Measurements from ENCODE around the gene C20orf173. TPM values are rescaled to one million over a fixed set of nuclear protein-coding genes. Genes with fewer than 3 reads are reported as not detected.
"Not testable (repeated sequence)": the region's sequence is repeated elsewhere in the genome, so short reads cannot be mapped to it uniquely, and the experiment has no call there.

The C20orf173 gene
- polyA plus RNA-seq, 1 of the 3 experiments (the other 2 are of a cell fraction) = not detected

DNA sequence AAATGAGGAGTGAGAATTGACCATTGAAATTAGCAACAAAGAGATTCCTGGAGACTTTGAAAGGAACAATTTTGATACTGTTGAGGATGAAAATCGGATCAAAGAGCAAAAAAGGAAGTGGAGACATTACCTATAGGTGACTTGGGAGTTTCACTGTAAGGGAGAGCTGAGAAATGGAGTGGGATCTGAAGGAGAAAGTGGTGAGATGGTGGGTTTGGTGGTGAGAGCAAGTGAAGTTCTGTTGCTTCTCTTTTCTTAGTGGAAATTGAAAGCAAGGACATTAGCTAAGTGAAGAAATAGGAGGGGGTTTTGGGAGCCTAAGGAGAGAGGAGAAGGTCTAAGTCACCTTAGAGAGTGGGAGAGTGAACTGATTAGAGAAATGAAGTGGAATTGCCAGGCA, 16.7 kb upstream of the C20orf173 start:
- CTCF ChIA-PET = no interaction called here
- no peak for DNase-seq
- TF ChIP-seq SMC3 (IDR thresholded peaks at IDR 0.05; ENCODE audit: low read depth, low read length) (no peak), RAD21 (IDR thresholded peaks at IDR 0.05; ENCODE audit: low read length) (no peak), POLR2AphosphoS5 (IDR thresholded peaks at IDR 0.05; ENCODE audit: low read depth, low read length) (no peak), GABPA (IDR thresholded peaks at IDR 0.05; ENCODE audit: low read depth) (no peak), RXRA (IDR thresholded peaks at IDR 0.05; ENCODE audit: borderline replicate concordance, low read depth) (no peak), CHD2 (IDR thresholded peaks at IDR 0.05; ENCODE audit: low read length, partially characterized antibody) (no peak), FOXM1 (IDR thresholded peaks at IDR 0.05; ENCODE audit: low read depth) (no peak), ELF1 (IDR thresholded peaks at IDR 0.05) (no peak), JUND (IDR thresholded peaks at IDR 0.05) (no peak), TAF1 (IDR thresholded peaks at IDR 0.05; ENCODE audit: borderline replicate concordance, low read depth, low read length) (no peak), NRF1 (IDR thresholded peaks at IDR 0.05; ENCODE audit: low read depth, low read length) (no peak), FOSL2 (IDR thresholded peaks at IDR 0.05; ENCODE audit: borderline replicate concordance, low read depth) (no peak), NFIC (IDR thresholded peaks at IDR 0.05; ENCODE audit: borderline replicate concordance) (no peak)
- TF ChIP-seq, protein P1, sequence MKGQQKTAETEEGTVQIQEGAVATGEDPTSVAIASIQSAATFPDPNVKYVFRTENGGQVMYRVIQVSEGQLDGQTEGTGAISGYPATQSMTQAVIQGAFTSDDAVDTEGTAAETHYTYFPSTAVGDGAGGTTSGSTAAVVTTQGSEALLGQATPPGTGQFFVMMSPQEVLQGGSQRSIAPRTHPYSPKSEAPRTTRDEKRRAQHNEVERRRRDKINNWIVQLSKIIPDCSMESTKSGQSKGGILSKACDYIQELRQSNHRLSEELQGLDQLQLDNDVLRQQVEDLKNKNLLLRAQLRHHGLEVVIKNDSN (IDR thresholded peaks at IDR 0.05; ENCODE audit: borderline replicate concordance, low read depth) = no peak
- no peaks in the 10 kb centered on the region for H4K20me1 ChIP-seq (ENCODE audit: insufficient read depth)
- H3K9me2 ChIP-seq = no peaks in the 10 kb centered on the region
- H3F3A ChIP-seq (replicated peaks; ENCODE audit: insufficient read depth) = peaks cover 3% of the 10 kb centered on the region
- H3K4me2 ChIP-seq = no peak overlapping the region
- no peak overlapping the region for H2AFZ ChIP-seq (ENCODE audit: low read depth)
- peaks cover 0 to 13% of the 10 kb centered on the region in 2 experiments; a peak in 2 of 4 replicates for H3K4me1 ChIP-seq (ENCODE audit: control insufficient read depth in 1 of 2, insufficient read depth in 2 of 2, low read depth in 1 of 2, low read length in 1 of 2)
- WGBS (ENCODE audit: low lambda C conversion rate) = 90% methylated on average over 1 of the region's 1 CpG
- peaks cover 20% of the 10 kb centered on the region for H3K79me2 ChIP-seq (ENCODE audit: insufficient read depth)
- no peak overlapping the region for H3K27ac ChIP-seq (ENCODE audit: low read depth in 2 of 2, low read length in 1 of 2)
- no peak overlapping the region for H3K4me3 ChIP-seq (ENCODE audit: low read depth in 2 of 2, low read length in 1 of 2)
- no peaks in the 10 kb centered on the region for H3K27me3 ChIP-seq (ENCODE audit: insufficient read depth)
- H3K9ac ChIP-seq = no peak overlapping the region
- no peaks in the 10 kb centered on the region for H3K9me3 ChIP-seq
- POLR2A ChIA-PET = no interaction called here
- peaks cover 42 to 48% of the 10 kb centered on the region in 2 experiments for H3K36me3 ChIP-seq (replicated peaks in 1 of 2; ENCODE audit: control insufficient read depth in 1 of 2, insufficient read depth in 2 of 2, low read length in 1 of 2)

DNA sequence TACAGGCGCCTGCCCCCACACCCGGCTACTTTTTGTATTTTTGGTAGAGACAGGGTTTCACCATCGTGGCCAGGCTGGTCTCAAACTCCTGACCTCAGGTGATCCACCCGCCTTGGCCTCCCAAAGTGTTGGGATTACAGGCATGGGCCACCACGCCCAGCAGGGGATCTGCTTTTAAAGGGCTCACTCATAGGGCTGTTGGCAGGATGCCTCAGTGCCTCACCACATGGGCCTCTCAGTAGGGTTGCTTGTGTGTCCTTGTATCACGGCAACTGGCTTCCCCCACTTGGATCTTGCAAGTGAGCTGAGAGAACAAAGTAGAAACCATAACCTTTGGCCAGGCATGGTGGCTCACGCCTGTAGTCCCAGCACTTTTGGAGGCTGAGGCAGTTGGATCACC, 15.5 kb upstream of the C20orf173 start:
- H3F3A ChIP-seq (replicated peaks; ENCODE audit: insufficient read depth); DNase-seq; H3K9me3 ChIP-seq; H3K27ac ChIP-seq (ENCODE audit: low read depth in 2 of 2, low read length in 1 of 2); H3K4me3 ChIP-seq (ENCODE audit: low read depth in 2 of 2, low read length in 1 of 2); H4K20me1 ChIP-seq (ENCODE audit: insufficient read depth); H2AFZ ChIP-seq (ENCODE audit: low read depth); H3K4me2 ChIP-seq; H3K9ac ChIP-seq; POLR2A ChIA-PET; H3K27me3 ChIP-seq (ENCODE audit: insufficient read depth); H3K9me2 ChIP-seq: not testable (repeated sequence)
- Histone ChIP-seq H3K36me3 (replicated peaks in 1 of 2; ENCODE audit: control insufficient read depth in 1 of 2, insufficient read depth in 2 of 2, low read length in 1 of 2) (peaks cover 42 to 44% of the 10 kb centered on the region in 2 experiments), H3K79me2 (ENCODE audit: insufficient read depth) (peaks cover 20% of the 10 kb centered on the region), H3K4me1 (ENCODE audit: control insufficient read depth in 1 of 2, insufficient read depth in 2 of 2, low read depth in 1 of 2, low read length in 1 of 2) (peaks cover 0 to 14% of the 10 kb centered on the region in 2 experiments; a peak in 2 of 4 replicates)
- CTCF ChIA-PET = interaction anchor here (1.6 kb wide), 1 partner anchor 17 kb away, joined by 5 read pairs; no protein-coding TSS in a partner anchor
- 98% methylated on average over 7 of the region's 7 CpGs for WGBS (ENCODE audit: low lambda C conversion rate)

DNA sequence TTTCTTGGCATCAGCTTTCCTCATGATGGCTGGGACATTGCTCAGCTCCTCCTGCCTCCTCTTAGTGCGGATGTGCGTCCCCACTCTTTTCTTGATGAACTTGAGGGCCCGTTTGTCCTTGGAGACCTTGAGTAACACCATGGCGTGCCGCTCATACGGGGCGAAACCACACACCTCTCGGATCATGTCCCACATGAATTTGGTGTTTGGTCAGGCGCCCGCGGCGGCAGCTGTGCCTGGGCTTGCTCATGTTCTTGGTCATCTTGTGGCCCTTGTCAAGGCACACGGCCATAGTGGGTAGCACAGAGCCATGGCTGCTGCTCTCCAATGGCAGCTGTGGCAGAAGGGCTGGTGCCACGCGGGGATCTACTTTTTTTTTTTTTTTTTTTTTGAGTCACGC, 15.0 kb upstream of the C20orf173 start:
- peaks cover 20% of the 10 kb centered on the region for H3K79me2 ChIP-seq (ENCODE audit: insufficient read depth)
- CTCF ChIA-PET = interaction anchor here (0.7 to 1.6 kb wide), 3 partner anchors 17 to 75 kb away, joined by 3 to 5 read pairs (median 4); no protein-coding TSS in a partner anchor
- TF ChIP-seq MEF2A (IDR thresholded peaks at IDR 0.05; ENCODE audit: borderline replicate concordance, low read depth) (no peak), RXRA (IDR thresholded peaks at IDR 0.05; ENCODE audit: borderline replicate concordance, low read depth) (no peak), ELF1 (IDR thresholded peaks at IDR 0.05) (no peak), SIN3A (IDR thresholded peaks at IDR 0.05; ENCODE audit: borderline replicate concordance, low read depth, low read length) (no peak)
- TF ChIP-seq, protein P2, sequence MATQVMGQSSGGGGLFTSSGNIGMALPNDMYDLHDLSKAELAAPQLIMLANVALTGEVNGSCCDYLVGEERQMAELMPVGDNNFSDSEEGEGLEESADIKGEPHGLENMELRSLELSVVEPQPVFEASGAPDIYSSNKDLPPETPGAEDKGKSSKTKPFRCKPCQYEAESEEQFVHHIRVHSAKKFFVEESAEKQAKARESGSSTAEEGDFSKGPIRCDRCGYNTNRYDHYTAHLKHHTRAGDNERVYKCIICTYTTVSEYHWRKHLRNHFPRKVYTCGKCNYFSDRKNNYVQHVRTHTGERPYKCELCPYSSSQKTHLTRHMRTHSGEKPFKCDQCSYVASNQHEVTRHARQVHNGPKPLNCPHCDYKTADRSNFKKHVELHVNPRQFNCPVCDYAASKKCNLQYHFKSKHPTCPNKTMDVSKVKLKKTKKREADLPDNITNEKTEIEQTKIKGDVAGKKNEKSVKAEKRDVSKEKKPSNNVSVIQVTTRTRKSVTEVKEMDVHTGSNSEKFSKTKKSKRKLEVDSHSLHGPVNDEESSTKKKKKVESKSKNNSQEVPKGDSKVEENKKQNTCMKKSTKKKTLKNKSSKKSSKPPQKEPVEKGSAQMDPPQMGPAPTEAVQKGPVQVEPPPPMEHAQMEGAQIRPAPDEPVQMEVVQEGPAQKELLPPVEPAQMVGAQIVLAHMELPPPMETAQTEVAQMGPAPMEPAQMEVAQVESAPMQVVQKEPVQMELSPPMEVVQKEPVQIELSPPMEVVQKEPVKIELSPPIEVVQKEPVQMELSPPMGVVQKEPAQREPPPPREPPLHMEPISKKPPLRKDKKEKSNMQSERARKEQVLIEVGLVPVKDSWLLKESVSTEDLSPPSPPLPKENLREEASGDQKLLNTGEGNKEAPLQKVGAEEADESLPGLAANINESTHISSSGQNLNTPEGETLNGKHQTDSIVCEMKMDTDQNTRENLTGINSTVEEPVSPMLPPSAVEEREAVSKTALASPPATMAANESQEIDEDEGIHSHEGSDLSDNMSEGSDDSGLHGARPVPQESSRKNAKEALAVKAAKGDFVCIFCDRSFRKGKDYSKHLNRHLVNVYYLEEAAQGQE (IDR thresholded peaks at IDR 0.05; ENCODE audit: low read depth, low read length) = no peak
- TF ChIP-seq, protein P3, sequence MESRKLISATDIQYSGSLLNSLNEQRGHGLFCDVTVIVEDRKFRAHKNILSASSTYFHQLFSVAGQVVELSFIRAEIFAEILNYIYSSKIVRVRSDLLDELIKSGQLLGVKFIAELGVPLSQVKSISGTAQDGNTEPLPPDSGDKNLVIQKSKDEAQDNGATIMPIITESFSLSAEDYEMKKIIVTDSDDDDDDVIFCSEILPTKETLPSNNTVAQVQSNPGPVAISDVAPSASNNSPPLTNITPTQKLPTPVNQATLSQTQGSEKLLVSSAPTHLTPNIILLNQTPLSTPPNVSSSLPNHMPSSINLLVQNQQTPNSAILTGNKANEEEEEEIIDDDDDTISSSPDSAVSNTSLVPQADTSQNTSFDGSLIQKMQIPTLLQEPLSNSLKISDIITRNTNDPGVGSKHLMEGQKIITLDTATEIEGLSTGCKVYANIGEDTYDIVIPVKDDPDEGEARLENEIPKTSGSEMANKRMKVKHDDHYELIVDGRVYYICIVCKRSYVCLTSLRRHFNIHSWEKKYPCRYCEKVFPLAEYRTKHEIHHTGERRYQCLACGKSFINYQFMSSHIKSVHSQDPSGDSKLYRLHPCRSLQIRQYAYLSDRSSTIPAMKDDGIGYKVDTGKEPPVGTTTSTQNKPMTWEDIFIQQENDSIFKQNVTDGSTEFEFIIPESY (IDR thresholded peaks at IDR 0.05; ENCODE audit: borderline replicate concordance, low read depth) = no peak

More for the DNA sequence above, 15.0 kb upstream of the C20orf173 start:
- 96% methylated on average over 16 of the region's 16 CpGs for WGBS (ENCODE audit: low lambda C conversion rate)
- POLR2A ChIA-PET = no interaction called here
- no peak overlapping the region for H3K27ac ChIP-seq (ENCODE audit: low read depth in 2 of 2, low read length in 1 of 2)
- peaks cover 0 to 14% of the 10 kb centered on the region in 2 experiments; a peak in 2 of 4 replicates for H3K4me1 ChIP-seq (ENCODE audit: control insufficient read depth in 1 of 2, insufficient read depth in 2 of 2, low read depth in 1 of 2, low read length in 1 of 2)
- H2AFZ ChIP-seq (ENCODE audit: low read depth) = no peak overlapping the region
- H3K4me2 ChIP-seq = no peak overlapping the region
- no peaks in the 10 kb centered on the region for H4K20me1 ChIP-seq (ENCODE audit: insufficient read depth)
- no peaks in the 10 kb centered on the region for H3K27me3 ChIP-seq (ENCODE audit: insufficient read depth)
- H3K36me3 ChIP-seq (replicated peaks in 1 of 2; ENCODE audit: control insufficient read depth in 1 of 2, insufficient read depth in 2 of 2, low read length in 1 of 2) = peaks cover 39 to 42% of the 10 kb centered on the region in 2 experiments
- H3K9me3 ChIP-seq = no peaks in the 10 kb centered on the region
- DNase-seq = no peak
- no peaks in the 10 kb centered on the region for H3K9me2 ChIP-seq
- H3F3A ChIP-seq (replicated peaks; ENCODE audit: insufficient read depth) = peaks cover 3% of the 10 kb centered on the region
- no peak overlapping the region for H3K9ac ChIP-seq
- H3K4me3 ChIP-seq (ENCODE audit: low read depth in 2 of 2, low read length in 1 of 2) = no peak overlapping the region
